ENCODE results near the gene TMEM184B. TPM values are rescaled to one million over a fixed set of nuclear protein-coding genes. Genes with fewer than 3 reads are reported as not detected.

TMEM184B gene
- total RNA-seq, 8 experiments from 2014 or later = 14.6 to 38.5 (median 20.4) TPM

- 80 to 100% (median 94%) methylated on average over 1 to 4 of the region's 6 CpGs; no CpG with 5 or more reads in 4 of the 10 experiments for WGBS, 10 experiments
- no peak for ATAC-seq (replicated peaks in 6 of 8)
- H3K27ac ChIP-seq = no peak overlapping the region
- H3K4me1 ChIP-seq (replicated peaks in 1 of 2) = peaks cover 5 to 15% of the 10 kb centered on the region in 2 donors
- in situ Hi-C loops (cut with MboI; ENCODE audit: low pct_unique_long_range_greater_than_20kb in 2 of 9, low sequenced_read_pairs in 9 of 9, unreplicated experiment in 9 of 9) = no loop called here
- no peak overlapping the region for H3K4me3 ChIP-seq
These were observed 39.4 kb downstream of the TMEM184B start for GRCh38 chr22:38233427-38233826.

- 79 to 100% (median 87%) methylated on average over 2 to 5 of the region's 8 CpGs; no CpG with 5 or more reads in 4 of the 10 experiments for WGBS, 10 experiments
- in situ Hi-C loops (cut with MboI; ENCODE audit: low pct_unique_long_range_greater_than_20kb in 2 of 9, low sequenced_read_pairs in 9 of 9, unreplicated experiment in 9 of 9) = no loop called here
- Histone ChIP-seq H3K27ac (no peak overlapping the region), H3K4me3 (no peak overlapping the region), H3K4me1 (replicated peaks in 1 of 2) (peaks cover 5 to 15% of the 10 kb centered on the region in 2 donors)
- ATAC-seq (replicated peaks in 6 of 8) = no peak
These were observed 40.6 kb downstream of the TMEM184B start for GRCh38 chr22:38232196-38232595.

- ATAC-seq (replicated peaks in 6 of 8) = no peak
- in situ Hi-C loops (cut with MboI; ENCODE audit: low pct_unique_long_range_greater_than_20kb in 2 of 9, low sequenced_read_pairs in 9 of 9, unreplicated experiment in 9 of 9) = no loop called here
- no peak overlapping the region for H3K27ac ChIP-seq
- 80 to 100% (median 92%) methylated on average over 2 to 8 of the region's 9 CpGs; no CpG with 5 or more reads in 4 of the 10 experiments for WGBS, 10 experiments
- H3K4me3 ChIP-seq = no peak overlapping the region
- peaks cover 5 to 15% of the 10 kb centered on the region in 2 donors for H3K4me1 ChIP-seq (replicated peaks in 1 of 2)
These were observed 41.9 kb downstream of the TMEM184B start for GRCh38 chr22:38230916-38231315.

- WGBS, 10 experiments = 5 to 100% (median 55%) methylated on average over 1 to 4 of the region's 15 CpGs; no CpG with 5 or more reads in 6 of the 10 experiments
- Histone ChIP-seq H3K27ac (no peak overlapping the region), H3K4me3 (no peak overlapping the region), H3K4me1 (replicated peaks in 1 of 2) (peaks cover 5 to 9% of the 10 kb centered on the region in 2 donors)
- in situ Hi-C loops (cut with MboI; ENCODE audit: low pct_unique_long_range_greater_than_20kb in 2 of 9, low sequenced_read_pairs in 9 of 9, unreplicated experiment in 9 of 9) = no loop called here
- ATAC-seq (replicated peaks in 6 of 8) = peak in 7 of 8 experiments; percentile 32 to 83 (median 54)
These were observed 42.5 kb downstream of the TMEM184B start for GRCh38 chr22:38230108-38230825.

- Histone ChIP-seq H3K4me3 (no peak overlapping the region), H3K4me1 (replicated peaks in 1 of 2) (peaks cover 5 to 6% of the 10 kb centered on the region in 2 donors), H3K27ac (no peak overlapping the region)
- peak; percentile 8 to 85 (median 34) for ATAC-seq (replicated peaks in 6 of 8)
- in situ Hi-C loops (cut with MboI; ENCODE audit: low pct_unique_long_range_greater_than_20kb in 2 of 9, low sequenced_read_pairs in 9 of 9, unreplicated experiment in 9 of 9) = no loop called here
- WGBS, 10 experiments = 0 to 100% (median 45%) methylated on average over 1 to 9 of the region's 14 CpGs; no CpG with 5 or more reads in 2 of the 10 experiments
These were observed 43.7 kb downstream of the TMEM184B start for GRCh38 chr22:38228873-38229740.

GRCh38 chr22:38228326-38228872, 44.4 kb downstream of the TMEM184B start:
- in situ Hi-C loops (cut with MboI; ENCODE audit: low pct_unique_long_range_greater_than_20kb in 2 of 9, low sequenced_read_pairs in 9 of 9, unreplicated experiment in 9 of 9) = no loop called here
- Histone ChIP-seq H3K4me1 (replicated peaks in 1 of 2) (peaks cover 5 to 6% of the 10 kb centered on the region in 2 donors), H3K4me3 (no peak overlapping the region), H3K27ac (peak overlapping the region in 1 of 2 donors; percentile 26)
- 0 to 100% (median 50%) methylated on average over 1 to 3 of the region's 3 CpGs; no CpG with 5 or more reads in 3 of the 10 experiments for WGBS, 10 experiments
- peak; percentile 21 to 42 (median 32) for ATAC-seq (replicated peaks in 6 of 8)

GRCh38 chr22:38226853-38227649, 45.8 kb downstream of the TMEM184B start:
- 87 to 100% (median 100%) methylated on average over 1 to 4 of the region's 25 CpGs; no CpG with 5 or more reads in 5 of the 10 experiments for WGBS, 10 experiments
- H3K4me1 ChIP-seq (replicated peaks in 1 of 2) = peaks cover 5 to 6% of the 10 kb centered on the region in 2 donors
- no peak for ATAC-seq (replicated peaks in 6 of 8)
- H3K27ac ChIP-seq = no peak overlapping the region
- in situ Hi-C loops (cut with MboI; ENCODE audit: low pct_unique_long_range_greater_than_20kb in 2 of 9, low sequenced_read_pairs in 9 of 9, unreplicated experiment in 9 of 9) = no loop called here
- H3K4me3 ChIP-seq = no peak overlapping the region

- Histone ChIP-seq H3K27ac (no peak overlapping the region), H3K4me3 (no peak overlapping the region), H3K4me1 (replicated peaks in 1 of 2) (peaks cover 6 to 8% of the 10 kb centered on the region in 2 donors)
- WGBS, 10 experiments = 33 to 93% (median 72%) methylated on average over 1 to 5 of the region's 12 CpGs; no CpG with 5 or more reads in 4 of the 10 experiments
- in situ Hi-C loops (cut with MboI; ENCODE audit: low pct_unique_long_range_greater_than_20kb in 2 of 9, low sequenced_read_pairs in 9 of 9, unreplicated experiment in 9 of 9) = no loop called here
- no peak for ATAC-seq (replicated peaks in 6 of 8)
These were observed 49.4 kb downstream of the TMEM184B start for GRCh38 chr22:38223289-38223960.

- no peak for ATAC-seq (replicated peaks in 6 of 8)
- in situ Hi-C loops (cut with MboI; ENCODE audit: low pct_unique_long_range_greater_than_20kb in 2 of 9, low sequenced_read_pairs in 9 of 9, unreplicated experiment in 9 of 9) = no loop called here
These were observed 50.1 kb downstream of the TMEM184B start for GRCh38 chr22:38222797-38223119.

GRCh38 chr22:38221908-38222796, 50.7 kb downstream of the TMEM184B start:
- in situ Hi-C loops (cut with MboI; ENCODE audit: low pct_unique_long_range_greater_than_20kb in 2 of 9, low sequenced_read_pairs in 9 of 9, unreplicated experiment in 9 of 9) = no loop called here
- H3K27ac ChIP-seq = no peak overlapping the region
- ATAC-seq (replicated peaks in 6 of 8) = peak in 3 of 8 experiments; percentile 8 to 18 (median 9)
- H3K4me1 ChIP-seq (replicated peaks in 1 of 2) = peaks cover 8 to 9% of the 10 kb centered on the region in 2 donors
- H3K4me3 ChIP-seq = no peak overlapping the region
- 91 to 100% (median 100%) methylated on average over 2 to 9 of the region's 25 CpGs; no CpG with 5 or more reads in 7 of the 10 experiments for WGBS, 10 experiments

More at GRCh38 chr22:38222797-38223119, 50.1 kb downstream of the TMEM184B start:
- WGBS, 10 experiments = 88% methylated on average over 4 of the region's 8 CpGs; no CpG with 5 or more reads in 9 of the 10 experiments
- Histone ChIP-seq H3K4me1 (replicated peaks in 1 of 2) (peaks cover 8 to 9% of the 10 kb centered on the region in 2 donors), H3K27ac (no peak overlapping the region), H3K4me3 (no peak overlapping the region)

- H3K4me3 ChIP-seq = no peak overlapping the region
- H3K4me1 ChIP-seq (replicated peaks in 1 of 2) = peaks cover 8 to 9% of the 10 kb centered on the region in 2 donors
- WGBS, 10 experiments = 90 to 100% (median 97%) methylated on average over 2 to 6 of the region's 22 CpGs; no CpG with 5 or more reads in 5 of the 10 experiments
- ATAC-seq (replicated peaks in 6 of 8) = no peak
- in situ Hi-C loops (cut with MboI; ENCODE audit: low pct_unique_long_range_greater_than_20kb in 2 of 9, low sequenced_read_pairs in 9 of 9, unreplicated experiment in 9 of 9) = no loop called here
- H3K27ac ChIP-seq = no peak overlapping the region
These were observed 51.4 kb downstream of the TMEM184B start for GRCh38 chr22:38221407-38221806.

All from motor neuron (in vitro differentiated cells).